Loucy (cell line): ENCODE results near the gene ENPP1.

Source experiments
- H2AFZ ChIP-seq: fragments of 200-600 bp; sonication (generic); 2 replicates; pipeline ENCODE4 v1.6.0; 2016; ENCODE audit warnings: antibody characterized with exemption, mild to moderate bottlenecking, low read length, moderate library complexity
- H3F3A ChIP-seq: fragments of 200-600 bp; 2 replicates; pipeline ENCODE4 v1.6.0; 2016; ENCODE audit warnings: antibody characterized with exemption, low read depth, mild to moderate bottlenecking
- H3K27me3 ChIP-seq: fragments of 200-600 bp; sonication (generic); 2 replicates; pipeline ENCODE4 v1.6.1; 2014; ENCODE audit warnings: low read length, mild to moderate bottlenecking; ENCODE audit not compliant: insufficient read depth, poor library complexity, severe bottlenecking
- H3K36me3 ChIP-seq: fragments of 200-600 bp; sonication (generic); 2 replicates; pipeline ENCODE4 v1.6.1; 2016; ENCODE audit warnings: low read length; ENCODE audit not compliant: insufficient read depth
- H3K4me1 ChIP-seq: fragments of 200-600 bp; sonication (generic); 2 replicates; pipeline ENCODE4 v1.5.1; 2014; ENCODE audit warnings: low read length, mild to moderate bottlenecking; ENCODE audit not compliant: insufficient read depth, poor library complexity, severe bottlenecking
- H3K4me2 ChIP-seq: fragments of 200-600 bp; sonication (generic); 2 replicates; pipeline ENCODE4 v1.6.0; 2014; ENCODE audit warnings: antibody characterized with exemption, low read length, low read depth, mild to moderate bottlenecking; ENCODE audit not compliant: poor library complexity, severe bottlenecking
- H3K4me3 ChIP-seq: fragments of 200-600 bp; sonication (generic); 2 replicates; pipeline ENCODE4 v1.5.1; 2014; ENCODE audit warnings: low read length, mild to moderate bottlenecking, mixed read lengths; ENCODE audit not compliant: poor library complexity, severe bottlenecking
- H3K79me2 ChIP-seq: fragments of 200-600 bp; sonication (generic); 2 replicates; pipeline ENCODE4 v1.6.1; 2014; ENCODE audit warnings: low read length; ENCODE audit not compliant: insufficient read depth
- H3K9ac ChIP-seq: fragments of 200-600 bp; sonication (generic); 2 replicates; pipeline ENCODE4 v1.6.0; 2014; ENCODE audit warnings: mild to moderate bottlenecking, low read depth, low read length, moderate library complexity; ENCODE audit not compliant: poor library complexity, severe bottlenecking
- H3K9me2 ChIP-seq: fragments of 200-600 bp; sonication (generic); replicated peaks from 2 replicates; pipeline ENCODE4 v1.6.1; 2016; ENCODE audit warnings: low read depth, low read length, mixed read lengths
- H3K9me3 ChIP-seq: fragments of 200-600 bp; sonication (generic); 2 replicates; pipeline ENCODE4 v1.6.1; 2014; ENCODE audit warnings: mild to moderate bottlenecking, antibody characterized with exemption, low read length, low read depth; ENCODE audit not compliant: insufficient read depth
- H4K20me1 ChIP-seq: fragments of 200-600 bp; sonication (generic); 2 replicates; pipeline ENCODE4 v1.6.0; 2014; ENCODE audit warnings: antibody characterized with exemption, low read length, mild to moderate bottlenecking; ENCODE audit not compliant: insufficient read depth, poor library complexity, severe bottlenecking
- EZH2phosphoT487 ChIP-seq: fragments of 200-600 bp; IDR thresholded peaks from 2 replicates; pipeline ENCODE4 v1.6.1; 2018; ENCODE audit warnings: antibody characterized with exemption, mild to moderate bottlenecking, moderate library complexity, borderline replicate concordance
- TF ChIP-seq, protein P1 (sequence below): fragments of 200-600 bp; sonication (generic); conservative IDR thresholded peaks from 2 replicates; pipeline ENCODE4 v1.5.1; 2014; ENCODE audit warnings: mild to moderate bottlenecking, antibody characterized with exemption, low read length

ENPP1 gene

DNA sequence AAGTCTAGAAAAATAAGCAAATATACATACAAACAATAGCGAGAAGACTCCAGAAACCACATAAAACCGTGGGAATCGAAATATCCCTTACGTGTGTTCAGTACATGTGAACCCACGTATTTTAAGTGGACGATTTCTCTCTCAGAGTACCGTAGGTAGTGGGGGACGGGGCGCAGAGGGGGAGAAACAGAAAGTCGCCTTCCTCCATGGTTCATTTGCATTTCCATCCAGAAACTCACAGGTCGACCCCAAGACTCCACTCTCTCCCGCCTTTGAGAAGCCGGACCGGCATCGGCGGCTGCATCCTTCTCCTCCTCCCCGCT is 538 bp upstream of the ENPP1 start:
- no peaks in the 10 kb centered on the region for H4K20me1 ChIP-seq
- H3K4me2 ChIP-seq, result no peak overlapping the region
- no peak for TF ChIP-seq EZH2phosphoT487
- TF ChIP-seq, protein P1, sequence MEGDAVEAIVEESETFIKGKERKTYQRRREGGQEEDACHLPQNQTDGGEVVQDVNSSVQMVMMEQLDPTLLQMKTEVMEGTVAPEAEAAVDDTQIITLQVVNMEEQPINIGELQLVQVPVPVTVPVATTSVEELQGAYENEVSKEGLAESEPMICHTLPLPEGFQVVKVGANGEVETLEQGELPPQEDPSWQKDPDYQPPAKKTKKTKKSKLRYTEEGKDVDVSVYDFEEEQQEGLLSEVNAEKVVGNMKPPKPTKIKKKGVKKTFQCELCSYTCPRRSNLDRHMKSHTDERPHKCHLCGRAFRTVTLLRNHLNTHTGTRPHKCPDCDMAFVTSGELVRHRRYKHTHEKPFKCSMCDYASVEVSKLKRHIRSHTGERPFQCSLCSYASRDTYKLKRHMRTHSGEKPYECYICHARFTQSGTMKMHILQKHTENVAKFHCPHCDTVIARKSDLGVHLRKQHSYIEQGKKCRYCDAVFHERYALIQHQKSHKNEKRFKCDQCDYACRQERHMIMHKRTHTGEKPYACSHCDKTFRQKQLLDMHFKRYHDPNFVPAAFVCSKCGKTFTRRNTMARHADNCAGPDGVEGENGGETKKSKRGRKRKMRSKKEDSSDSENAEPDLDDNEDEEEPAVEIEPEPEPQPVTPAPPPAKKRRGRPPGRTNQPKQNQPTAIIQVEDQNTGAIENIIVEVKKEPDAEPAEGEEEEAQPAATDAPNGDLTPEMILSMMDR, result no peak
- H3K36me3 ChIP-seq, result no peaks in the 10 kb centered on the region
- no peaks in the 10 kb centered on the region for H3K4me1 ChIP-seq
- no peak overlapping the region for H2AFZ ChIP-seq
- no peaks in the 10 kb centered on the region for H3F3A ChIP-seq
- H3K9me3 ChIP-seq, result no peaks in the 10 kb centered on the region
- H3K27me3 ChIP-seq, result peaks cover 42% of the 10 kb centered on the region
- H3K4me3 ChIP-seq, result no peak overlapping the region
- H3K9ac ChIP-seq, result no peak overlapping the region
- no peaks in the 10 kb centered on the region for H3K9me2 ChIP-seq
- no peaks in the 10 kb centered on the region for H3K79me2 ChIP-seq

DNA sequence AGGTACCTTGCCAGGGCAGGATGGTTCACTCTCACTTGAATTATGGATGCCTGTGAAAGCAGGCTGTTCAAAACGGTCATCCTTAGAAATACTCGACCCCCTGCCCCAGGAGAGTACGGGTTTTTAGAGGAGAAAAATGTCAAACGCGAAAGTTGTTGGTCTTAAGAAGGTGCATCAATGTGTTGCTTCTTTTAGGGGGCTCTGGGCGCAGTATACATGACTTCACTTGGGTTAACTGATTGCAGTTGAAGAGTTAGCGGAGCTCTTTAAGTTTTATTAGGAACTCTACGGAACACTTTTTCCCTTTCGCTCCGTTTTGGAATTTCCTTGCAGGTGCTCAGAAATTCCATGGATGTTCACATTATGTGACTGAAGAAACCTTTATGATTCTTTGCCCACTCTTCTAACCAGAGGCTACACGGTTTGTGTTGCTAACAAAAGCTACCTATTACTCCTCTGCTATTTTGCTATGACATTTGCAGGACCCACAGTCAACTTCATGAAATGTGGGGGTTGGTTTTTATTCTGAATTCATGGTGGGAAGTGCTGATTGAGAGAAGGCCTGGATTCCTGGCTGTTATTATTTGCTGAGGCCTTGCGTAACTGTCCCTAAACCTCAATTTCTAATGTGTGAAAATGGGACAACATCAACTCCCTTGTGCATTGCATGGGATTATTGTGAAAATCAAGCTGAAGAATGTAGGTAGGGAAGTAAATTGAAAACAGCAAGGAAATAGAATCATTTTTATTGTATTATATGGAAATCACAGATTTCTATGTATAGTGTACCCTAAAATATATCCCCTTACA is 845 bp downstream of the ENPP1 start:
- no peak for TF ChIP-seq EZH2phosphoT487
- TF ChIP-seq, protein P1, result no peak
- Histone ChIP-seq H3K9me2 (no peaks in the 10 kb centered on the region), H3K4me3 (no peak overlapping the region), H3F3A (no peaks in the 10 kb centered on the region), H3K9me3 (no peaks in the 10 kb centered on the region), H4K20me1 (no peaks in the 10 kb centered on the region), H3K36me3 (no peaks in the 10 kb centered on the region), H3K4me2 (no peak overlapping the region), H3K27me3 (peaks cover 29% of the 10 kb centered on the region), H3K4me1 (no peaks in the 10 kb centered on the region), H3K9ac (no peak overlapping the region), H2AFZ (no peak overlapping the region), H3K79me2 (no peaks in the 10 kb centered on the region)

DNA sequence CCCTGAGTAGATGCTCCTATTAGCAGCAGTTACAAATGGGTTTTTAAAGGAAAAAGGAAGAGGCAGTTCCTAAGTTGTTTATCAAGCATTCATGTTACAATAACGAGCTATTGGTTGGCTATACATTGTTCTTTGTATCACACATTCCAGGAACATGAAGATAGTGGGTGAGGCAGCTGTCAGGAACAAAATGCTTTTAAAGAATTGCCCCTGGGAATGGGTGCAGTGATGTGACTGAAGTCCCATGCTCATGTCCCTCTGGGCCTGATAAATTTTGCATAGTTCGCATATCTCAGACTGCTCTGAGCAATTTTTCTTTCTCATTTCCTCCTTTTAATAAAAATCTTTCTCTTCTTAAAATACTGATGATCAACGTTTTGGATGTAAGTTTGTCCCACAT is 3.7 kb downstream of the ENPP1 start:
- H4K20me1 ChIP-seq, result no peaks in the 10 kb centered on the region
- H3K79me2 ChIP-seq, result no peaks in the 10 kb centered on the region

More for the DNA sequence above, 3.7 kb downstream of the ENPP1 start:
- no peaks in the 10 kb centered on the region for H3K36me3 ChIP-seq
- peaks cover 13% of the 10 kb centered on the region for H3K27me3 ChIP-seq
- H3K9me3 ChIP-seq, result no peaks in the 10 kb centered on the region
- no peaks in the 10 kb centered on the region for H3F3A ChIP-seq
- H3K4me2 ChIP-seq, result no peak overlapping the region
- TF ChIP-seq EZH2phosphoT487, result no peak
- TF ChIP-seq, protein P1, result no peak
- no peaks in the 10 kb centered on the region for H3K4me1 ChIP-seq
- H3K4me3 ChIP-seq, result no peak overlapping the region
- no peak overlapping the region for H2AFZ ChIP-seq
- no peak overlapping the region for H3K9ac ChIP-seq
- no peaks in the 10 kb centered on the region for H3K9me2 ChIP-seq
